Stimulated activated CD8-positive, alpha-beta memory T cell treated with anti-CD3 and anti-CD28 coated beads, Interleukin-15, amount 100 ng/mL, for 24 hours (primary cell): Measurements from ENCODE around the gene MDH2.
"Not testable (repeated sequence)": the region's sequence is repeated elsewhere in the genome, so short reads cannot be mapped to it uniquely, and the experiment has no call there.

Experiments
- DNase-seq: peaks from one replicate; pipeline ENCODE4 v3.0.0-alpha.2; 2020; ENCODE audit warnings: low read depth

The MDH2 gene

GRCh38 chr7:76114742-76115141 is 66.8 kb downstream of the MDH2 start:
- DNase-seq: not testable (repeated sequence)
